Brain microvascular endothelial cell (primary cell): ENCODE results near the gene HAP1.
"Not testable (repeated sequence)": the region's sequence is repeated elsewhere in the genome, so short reads cannot be mapped to it uniquely, and the experiment has no call there.

ENCODE experiments used
- DNase-seq: peaks from one replicate; pipeline ENCODE4 v3.0.0-alpha.2; 2020
- H3K27ac ChIP-seq: fragments of 250-450 bp; sonication (Bioruptor Pico); 2 replicates; pipeline ENCODE4 v1.5.1; 2020; ENCODE audit warnings: mild to moderate bottlenecking, moderate library complexity
- H3K27me3 ChIP-seq: fragments of 250-450 bp; sonication (Bioruptor Pico); replicated peaks from 2 replicates; pipeline ENCODE4 v1.5.1; 2020; ENCODE audit warnings: mild to moderate bottlenecking
- H3K36me3 ChIP-seq: fragments of 250-450 bp; sonication (Bioruptor Pico); replicated peaks from 2 replicates; pipeline ENCODE4 v1.5.1; 2020; ENCODE audit warnings: mild to moderate bottlenecking
- H3K4me3 ChIP-seq: 2 replicates; pipeline ENCODE4 v1.5.1; 2011; ENCODE audit warnings: low read depth, mild to moderate bottlenecking, control low read depth, low read length, moderate library complexity
- CTCF ChIP-seq: IDR thresholded peaks from 2 replicates; pipeline ENCODE4 v1.5.1; 2011; ENCODE audit warnings: low read depth, mild to moderate bottlenecking, moderate library complexity, low read length, control low read depth, inconsistent platforms; ENCODE audit errors: missing control alignments
- in situ Hi-C: cut with HindIII; loops from 2 replicates; pipeline ENCODE4 v1.10.0; 2017; ENCODE audit warnings: low sequenced_read_pairs, low pct_ligation_motif_present

The HAP1 gene

GRCh38 chr17:41680426-41681040 lies 53.9 kb downstream of the HAP1 start:
- DNase-seq = no peak
- Histone ChIP-seq H3K4me3 (no peak overlapping the region), H3K36me3 (no peaks in the 10 kb centered on the region), H3K27ac (no peak overlapping the region), H3K27me3 (no peaks in the 10 kb centered on the region)
- no peak for TF ChIP-seq CTCF
- in situ Hi-C loops = no loop called here

GRCh38 chr17:41679740-41680425 lies 54.6 kb downstream of the HAP1 start:
- no peak for DNase-seq
- no peak overlapping the region for H3K27ac ChIP-seq
- no peak overlapping the region for H3K4me3 ChIP-seq
- in situ Hi-C loops = no loop called here
- no peaks in the 10 kb centered on the region for H3K27me3 ChIP-seq
- no peaks in the 10 kb centered on the region for H3K36me3 ChIP-seq
- TF ChIP-seq CTCF = no peak

GRCh38 chr17:41678907-41679739 lies 55.3 kb downstream of the HAP1 start:
- Histone ChIP-seq H3K36me3 (no peaks in the 10 kb centered on the region), H3K4me3 (peak overlapping the region; percentile 12), H3K27ac (peak overlapping the region; percentile 59), H3K27me3 (no peaks in the 10 kb centered on the region)
- DNase-seq = no peak
- peak; percentile 19 for TF ChIP-seq CTCF
- in situ Hi-C loops = no loop called here

GRCh38 chr17:41678411-41678906 lies 56.0 kb downstream of the HAP1 start:
- Histone ChIP-seq H3K36me3 (no peaks in the 10 kb centered on the region), H3K4me3 (peak overlapping the region; percentile 12), H3K27me3 (no peaks in the 10 kb centered on the region), H3K27ac (peak overlapping the region; percentile 59)
- TF ChIP-seq CTCF = no peak
- in situ Hi-C loops = no loop called here
- DNase-seq = no peak

GRCh38 chr17:41676058-41676419 lies 58.4 kb downstream of the HAP1 start:
- in situ Hi-C loops = no loop called here
- DNase-seq = no peak
- H3K4me3 ChIP-seq = no peak overlapping the region

GRCh38 chr17:41675157-41676057 lies 59.0 kb downstream of the HAP1 start:
- in situ Hi-C loops, H3K4me3 ChIP-seq, H3K27me3 ChIP-seq, DNase-seq, H3K27ac ChIP-seq, H3K36me3 ChIP-seq: not testable (repeated sequence)

More at GRCh38 chr17:41676058-41676419, 58.4 kb downstream of the HAP1 start:
- no peaks in the 10 kb centered on the region for H3K36me3 ChIP-seq
- H3K27me3 ChIP-seq = no peaks in the 10 kb centered on the region
- TF ChIP-seq CTCF = no peak
- no peak overlapping the region for H3K27ac ChIP-seq
